GM11168 (cell line): ENCODE measurements around the gene RBM47.
"Not testable (repeated sequence)": the region's sequence is repeated elsewhere in the genome, so short reads cannot be mapped to it uniquely, and the experiment has no call there.

ENCODE experiments used
- in situ Hi-C: fragments of 300-500 bp; cut with MboI; formaldehyde crosslinking; loops from one replicate; pipeline ENCODE4 v1.12.0; 2022; ENCODE audit warnings: low sequenced_read_pairs; ENCODE audit not compliant: unreplicated experiment

Gene RBM47

DNA sequence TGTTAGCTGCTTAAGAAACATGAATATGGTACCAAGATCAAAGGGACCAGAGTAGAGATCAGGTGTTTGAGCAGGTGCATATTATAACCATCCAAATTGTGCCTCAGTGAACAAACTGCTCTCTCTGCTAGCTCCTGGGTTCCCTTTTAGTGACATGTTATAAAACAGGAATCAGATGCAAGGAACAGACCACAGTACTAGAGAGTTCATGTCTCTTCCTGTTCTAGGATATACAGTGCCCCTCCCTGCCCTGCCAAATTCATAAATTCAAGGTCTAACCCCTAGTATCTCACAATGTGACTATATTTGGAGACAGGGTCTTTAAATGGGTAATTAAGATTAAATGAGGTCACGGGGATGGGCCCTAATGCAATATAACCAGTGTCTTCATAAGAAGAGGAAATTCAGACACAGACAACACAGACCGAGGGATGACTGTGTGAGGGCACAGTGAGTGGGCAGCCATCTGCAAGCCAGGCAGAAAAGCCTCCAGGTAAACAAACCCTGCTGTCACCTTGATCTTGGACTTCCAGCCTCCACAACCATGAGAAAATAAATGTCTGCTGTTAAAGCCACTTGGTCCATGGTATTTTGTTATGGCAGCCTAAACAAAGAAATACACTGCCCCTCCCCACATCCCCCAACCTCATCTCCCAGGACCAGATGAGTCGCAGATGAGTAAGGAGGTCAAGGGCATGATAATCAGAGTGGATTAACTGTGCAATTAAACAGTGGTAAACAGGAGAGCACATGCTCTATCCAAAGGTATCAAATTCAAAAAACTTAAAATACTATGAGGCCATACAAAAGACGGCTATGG lies 82.5 kb downstream of the RBM47 start:
- in situ Hi-C loops: no loop called here

DNA sequence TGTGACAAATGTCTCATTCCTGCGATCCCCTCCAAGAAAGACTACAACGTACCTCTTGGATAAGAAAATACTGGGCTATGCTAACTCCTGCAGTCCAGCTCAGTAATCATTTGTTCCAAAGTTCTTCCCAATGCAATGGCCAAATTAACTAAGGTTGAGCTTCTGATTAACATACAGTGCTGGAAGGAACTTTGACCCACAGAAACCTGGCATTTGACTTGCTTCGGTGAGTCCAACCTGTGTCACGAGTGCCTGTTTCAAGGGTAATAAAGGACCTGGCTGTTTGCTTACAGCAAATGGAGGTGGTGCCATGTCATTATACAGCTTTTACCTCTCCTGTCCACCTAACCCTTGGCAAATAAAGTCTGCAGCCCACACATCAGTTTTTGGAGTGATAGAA lies 83.2 kb downstream of the RBM47 start:
- in situ Hi-C loops: no loop called here

DNA sequence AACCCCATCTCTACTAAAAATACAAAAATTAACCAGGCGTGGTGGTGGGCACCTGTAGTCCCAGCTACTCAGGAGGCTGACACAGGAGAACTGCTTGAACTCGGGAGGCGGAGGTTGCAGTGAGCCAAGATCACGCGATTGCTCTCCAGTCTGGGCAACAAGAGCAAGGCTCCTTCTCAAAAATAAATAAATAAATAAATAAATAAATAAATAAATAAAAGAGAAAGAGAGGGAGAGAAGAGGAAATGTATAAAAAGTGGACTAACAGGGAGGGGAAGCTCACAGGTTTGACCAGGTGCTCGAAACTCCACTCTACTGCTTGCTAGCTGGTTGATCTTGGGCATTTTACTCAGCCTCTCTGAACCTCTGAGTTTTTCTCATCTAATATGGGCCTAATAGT lies 84.2 kb downstream of the RBM47 start:
- in situ Hi-C loops: not testable (repeated sequence)

DNA sequence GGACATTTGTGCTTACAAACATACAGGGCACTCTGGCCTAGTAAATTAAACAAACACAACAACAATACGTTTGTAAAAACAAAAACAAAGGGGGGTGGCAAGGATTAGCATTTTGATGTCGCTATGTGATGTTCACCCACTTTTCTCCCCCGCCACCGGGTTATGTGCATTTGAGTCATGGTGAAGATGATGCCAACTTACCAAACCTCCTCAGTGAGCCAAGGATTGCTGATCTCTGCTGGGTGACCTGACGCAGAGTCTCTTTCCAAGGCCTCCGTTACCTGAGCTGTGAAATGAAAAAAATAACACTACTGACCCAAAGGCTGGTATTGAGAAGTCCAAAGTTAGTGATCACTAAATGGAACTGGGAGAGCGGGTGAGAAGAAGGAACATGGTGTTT lies 85.4 kb downstream of the RBM47 start:
- in situ Hi-C loops: no loop called here

DNA sequence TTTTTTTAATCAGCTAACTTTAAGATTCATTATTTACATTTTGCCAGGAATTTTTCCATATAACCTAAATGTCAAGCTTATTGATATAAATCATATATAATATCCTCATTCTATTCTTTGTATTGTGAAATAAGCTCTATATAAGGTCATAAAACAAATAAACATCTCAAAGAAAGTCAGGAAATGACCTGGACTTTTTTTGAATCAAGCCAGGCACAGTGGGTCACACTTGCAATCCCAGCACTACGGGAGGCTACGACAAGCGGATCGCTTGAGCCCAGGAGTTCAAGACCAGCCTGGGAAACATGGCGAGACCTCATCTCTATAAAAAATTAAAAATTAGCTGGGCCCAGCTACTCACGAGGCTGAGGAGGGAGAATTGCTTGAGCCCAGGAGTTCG lies 88.9 kb downstream of the RBM47 start:
- in situ Hi-C loops: no loop called here

DNA sequence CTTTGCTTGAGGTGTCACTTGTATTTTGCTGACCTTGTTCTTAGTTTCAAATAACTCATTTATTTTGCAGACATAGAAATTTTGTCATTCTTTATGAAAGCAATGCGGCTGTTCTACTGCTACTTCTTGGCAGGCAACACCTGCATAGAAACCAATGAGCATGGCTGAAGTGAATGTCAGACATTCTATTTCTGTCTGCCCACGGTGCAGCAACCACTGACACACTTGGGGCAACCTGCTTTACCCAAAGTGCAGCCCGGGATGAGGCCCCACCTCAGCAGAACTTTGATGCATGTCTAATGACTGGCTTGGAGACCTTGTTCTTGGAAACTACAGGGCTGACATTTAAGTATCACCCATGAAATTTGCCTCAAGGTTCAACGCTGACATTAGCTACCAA lies 93.6 kb downstream of the RBM47 start:
- in situ Hi-C loops: no loop called here

DNA sequence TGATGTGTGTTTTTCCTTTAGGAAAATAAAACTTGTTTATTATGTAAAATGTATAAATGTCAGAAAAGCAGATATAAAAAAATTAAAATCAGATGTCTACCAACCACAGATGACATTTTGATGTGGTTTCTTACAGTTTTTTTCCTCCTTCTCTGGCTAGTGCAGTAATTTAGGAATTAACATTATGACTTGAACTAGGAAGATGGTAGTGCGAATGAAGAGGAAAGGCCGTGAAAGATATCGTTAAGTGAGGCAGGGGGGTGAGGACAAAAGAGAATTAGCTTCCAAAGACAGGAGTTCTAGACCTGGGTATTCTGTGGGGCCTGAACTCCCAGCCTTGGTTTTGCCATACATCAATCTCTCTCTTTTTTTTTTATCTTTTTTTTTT lies 98.0 kb downstream of the RBM47 start:
- in situ Hi-C loops: no loop called here

DNA sequence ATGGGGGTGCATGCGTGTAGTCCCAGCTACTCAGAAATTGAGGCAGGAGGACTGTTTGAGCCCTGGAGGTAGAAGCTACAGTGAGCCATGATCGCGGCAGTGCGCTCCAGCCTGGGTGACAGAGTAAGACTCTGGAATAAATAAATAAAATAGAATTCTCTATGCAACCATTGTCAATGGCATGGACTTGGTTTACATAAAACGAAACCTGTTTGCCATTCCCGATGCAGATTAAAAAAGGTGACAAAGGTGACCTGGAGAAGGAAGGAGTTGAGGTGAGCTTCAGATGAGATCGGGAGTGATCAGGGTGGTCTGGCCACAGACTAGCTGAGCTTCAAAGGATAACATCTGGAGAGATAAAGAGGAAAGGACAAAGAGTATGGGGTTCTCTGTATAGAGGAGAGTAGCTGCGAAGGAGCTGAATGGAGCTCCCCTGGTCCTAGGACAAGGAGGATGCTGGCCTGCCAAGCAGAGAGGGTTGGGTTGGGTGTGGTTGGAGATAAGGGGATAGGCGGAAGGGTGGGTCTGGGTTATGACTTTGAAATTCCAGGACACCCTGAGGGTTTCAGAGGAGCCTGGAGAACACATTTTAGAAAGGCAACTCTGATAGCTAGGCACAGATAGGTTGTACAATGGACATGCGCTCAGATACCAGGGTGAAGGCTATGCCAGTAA lies 98.6 kb downstream of the RBM47 start:
- in situ Hi-C loops: no loop called here

DNA sequence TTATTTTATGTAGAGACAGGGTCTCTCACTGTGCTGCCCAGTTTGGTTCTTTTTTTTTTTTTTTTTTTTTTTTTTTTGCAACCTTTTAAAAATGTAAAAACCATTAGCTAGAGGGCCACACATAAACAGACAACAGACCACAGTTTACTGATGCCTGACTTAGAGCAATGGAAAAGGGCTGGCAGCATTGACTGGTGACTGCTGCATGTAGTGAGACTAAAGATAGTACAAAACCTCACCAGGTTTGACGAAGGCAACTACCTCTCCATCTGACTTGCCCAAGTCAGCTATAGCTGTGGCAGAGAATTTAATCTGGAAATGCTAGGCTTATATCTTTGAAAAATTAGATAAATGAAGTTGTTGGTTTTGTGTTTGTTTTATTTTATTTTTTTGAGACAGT lies 102.9 kb downstream of the RBM47 start:
- in situ Hi-C loops: no loop called here

DNA sequence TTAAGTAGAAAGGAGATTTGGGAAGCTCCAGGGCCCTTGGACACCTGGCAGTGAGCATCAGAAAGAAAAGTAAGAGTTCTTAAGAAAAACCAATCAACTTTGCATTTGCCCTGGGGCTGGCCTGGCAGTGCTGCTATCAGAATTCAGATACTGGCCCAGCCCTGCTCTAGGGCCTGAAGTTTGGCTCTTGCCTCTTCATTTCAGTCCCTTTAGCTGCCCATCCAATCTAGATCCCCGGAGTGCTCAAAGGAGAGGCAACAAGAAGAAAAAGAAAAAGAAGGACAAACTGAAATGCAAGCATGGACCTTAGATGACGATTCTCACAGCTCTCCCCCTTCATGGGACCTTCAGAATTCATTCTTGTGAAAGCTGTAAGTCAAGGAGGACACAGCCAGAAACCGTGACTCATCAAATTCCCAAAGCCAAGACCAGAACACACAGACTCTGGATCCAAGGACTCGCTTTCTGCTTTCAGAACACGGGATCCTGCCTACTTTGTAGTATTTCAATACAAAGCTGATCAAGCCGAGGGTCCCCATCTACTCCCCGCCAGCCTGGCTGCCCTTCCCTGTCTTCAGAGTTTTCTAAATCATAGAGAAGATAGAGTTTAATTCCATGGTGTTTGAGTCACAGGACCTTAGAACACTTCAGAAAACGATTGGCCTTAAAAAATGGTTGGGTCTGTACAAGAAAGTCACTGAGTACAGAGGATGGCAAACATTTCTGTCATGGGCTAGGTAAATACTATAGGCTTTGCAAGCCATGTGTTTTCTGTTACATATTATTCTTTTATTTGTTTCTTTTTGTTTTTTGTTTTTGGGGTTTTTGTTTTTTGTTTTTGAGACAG lies 103.7 kb downstream of the RBM47 start:
- in situ Hi-C loops: no loop called here

DNA sequence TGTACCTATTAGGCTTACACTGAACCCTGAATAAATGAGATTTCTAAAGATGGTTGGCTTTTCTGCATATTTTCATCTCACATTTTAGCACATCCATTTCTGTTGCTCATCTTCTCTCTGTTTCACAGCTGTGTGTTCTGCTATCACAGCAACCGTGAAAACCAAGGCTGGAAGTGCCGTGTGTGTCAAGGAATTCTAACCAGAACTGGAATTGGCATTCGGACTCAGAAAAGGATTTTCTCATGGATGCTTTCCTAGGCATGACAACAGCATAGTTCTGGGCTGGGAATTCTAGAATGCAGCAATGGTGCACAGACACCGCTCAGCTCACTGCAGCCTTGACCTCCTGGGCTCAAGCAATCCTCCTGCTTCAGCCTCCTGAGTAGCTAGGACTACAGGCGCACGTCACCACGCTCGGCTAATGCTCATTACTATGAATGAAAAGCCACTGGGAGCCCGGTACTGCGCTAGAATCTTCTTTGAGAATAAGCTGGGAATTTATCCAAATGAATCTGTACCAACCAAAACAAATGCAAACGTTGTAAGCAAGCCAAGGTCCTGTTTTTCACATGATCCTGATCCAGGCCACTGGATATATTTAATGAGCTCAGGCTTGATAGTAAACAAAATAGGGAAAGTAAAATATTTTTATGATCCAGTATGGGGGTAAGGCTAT lies 105.2 kb downstream of the RBM47 start:
- in situ Hi-C loops: no loop called here

DNA sequence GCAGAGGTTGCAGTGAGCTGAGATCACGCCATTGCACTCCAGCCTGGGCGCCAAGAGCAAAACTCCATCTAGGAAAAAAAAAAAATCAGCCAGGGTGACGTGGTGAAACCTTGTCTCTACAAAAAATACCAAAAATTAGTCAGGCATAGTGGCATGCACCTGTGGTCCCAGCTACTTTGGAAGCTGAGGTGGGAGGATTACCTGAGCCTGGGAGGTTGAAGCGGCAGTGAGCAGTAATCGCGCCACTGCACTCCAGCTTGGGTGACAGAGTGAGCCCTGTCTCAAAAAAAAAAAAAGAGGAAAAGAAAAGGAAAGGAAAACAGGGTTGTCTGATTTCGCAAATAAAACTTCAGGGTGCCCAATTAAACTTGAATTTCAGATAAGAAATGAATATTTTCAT lies 106.1 kb downstream of the RBM47 start:
- in situ Hi-C loops: no loop called here

DNA sequence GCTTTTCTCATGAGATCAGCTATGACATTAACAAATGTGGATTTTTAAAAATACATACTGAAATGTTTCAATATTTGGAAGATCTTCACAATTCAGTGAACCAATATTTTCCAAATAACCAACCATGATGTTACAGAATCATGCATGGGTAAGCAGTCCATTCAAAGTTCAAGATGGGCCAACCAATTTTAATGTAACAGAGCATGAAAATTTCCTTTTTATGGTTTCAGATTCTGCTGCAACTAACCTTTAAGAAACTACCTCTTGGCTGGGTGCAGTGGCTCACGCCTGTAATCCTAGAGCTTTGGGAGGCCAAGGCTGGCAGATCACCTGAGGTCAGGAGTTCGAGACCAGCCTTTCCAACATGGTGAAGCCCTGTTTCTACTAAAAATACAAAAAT lies 107.7 kb downstream of the RBM47 start:
- in situ Hi-C loops: no loop called here

DNA sequence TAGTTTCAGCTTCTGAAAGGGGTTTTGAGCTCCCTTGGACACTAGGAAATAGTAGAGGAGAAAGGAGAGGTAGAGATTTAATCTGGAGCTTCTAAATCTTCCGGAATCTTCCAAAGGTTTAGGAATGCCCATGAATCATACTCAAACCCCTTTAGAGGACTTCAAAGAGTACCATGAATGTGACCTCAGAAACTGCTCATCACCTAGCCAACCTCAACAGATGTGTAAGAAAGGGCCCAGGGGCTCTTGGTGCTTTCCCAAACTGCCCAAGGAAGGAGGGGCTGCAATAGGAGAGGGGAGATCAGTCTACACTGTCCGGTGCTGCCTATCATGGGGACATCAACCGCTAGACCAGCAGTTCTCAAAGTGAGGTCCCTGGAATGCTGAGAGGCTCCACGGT lies 109.1 kb downstream of the RBM47 start:
- in situ Hi-C loops: no loop called here

DNA sequence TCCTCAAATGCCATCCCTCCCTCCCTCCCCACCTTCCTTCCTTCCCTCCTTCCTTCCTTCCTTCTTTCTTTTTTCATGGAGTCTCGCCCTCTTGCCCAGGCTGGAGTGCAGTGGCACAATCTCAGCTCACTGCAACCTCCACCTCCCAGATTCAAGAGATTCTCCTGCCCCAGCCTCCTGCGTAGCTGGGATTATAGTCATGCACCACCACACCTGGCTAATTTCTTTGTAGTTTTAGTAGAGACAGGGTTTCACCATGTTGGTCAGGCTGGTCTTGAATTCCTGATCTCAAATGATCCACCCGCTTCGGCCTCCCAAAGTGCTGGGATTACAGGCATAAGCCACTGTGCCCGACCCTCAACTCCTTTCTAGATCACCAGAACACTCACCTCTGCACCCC lies 112.6 kb downstream of the RBM47 start:
- in situ Hi-C loops: not testable (repeated sequence)

DNA sequence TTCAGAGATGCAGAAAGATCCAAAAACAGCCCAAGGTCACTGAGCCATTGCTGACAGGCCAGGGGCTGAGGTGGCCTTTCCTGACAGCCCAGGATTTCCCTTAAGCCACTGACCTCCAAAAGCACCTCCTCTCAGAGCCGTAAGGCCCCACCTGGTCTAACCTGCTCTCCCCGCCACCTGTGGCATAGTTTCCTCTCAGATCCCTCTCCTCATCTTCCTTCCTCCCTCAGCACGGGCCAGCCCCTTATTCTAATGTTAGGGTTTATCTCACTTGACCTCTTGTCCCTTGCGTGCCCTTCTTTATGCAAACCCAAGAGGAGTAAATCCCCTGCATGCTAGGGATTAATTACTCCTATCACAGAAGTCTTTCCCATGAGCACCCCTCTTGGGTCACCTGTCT lies 113.0 kb downstream of the RBM47 start:
- in situ Hi-C loops: no loop called here

DNA sequence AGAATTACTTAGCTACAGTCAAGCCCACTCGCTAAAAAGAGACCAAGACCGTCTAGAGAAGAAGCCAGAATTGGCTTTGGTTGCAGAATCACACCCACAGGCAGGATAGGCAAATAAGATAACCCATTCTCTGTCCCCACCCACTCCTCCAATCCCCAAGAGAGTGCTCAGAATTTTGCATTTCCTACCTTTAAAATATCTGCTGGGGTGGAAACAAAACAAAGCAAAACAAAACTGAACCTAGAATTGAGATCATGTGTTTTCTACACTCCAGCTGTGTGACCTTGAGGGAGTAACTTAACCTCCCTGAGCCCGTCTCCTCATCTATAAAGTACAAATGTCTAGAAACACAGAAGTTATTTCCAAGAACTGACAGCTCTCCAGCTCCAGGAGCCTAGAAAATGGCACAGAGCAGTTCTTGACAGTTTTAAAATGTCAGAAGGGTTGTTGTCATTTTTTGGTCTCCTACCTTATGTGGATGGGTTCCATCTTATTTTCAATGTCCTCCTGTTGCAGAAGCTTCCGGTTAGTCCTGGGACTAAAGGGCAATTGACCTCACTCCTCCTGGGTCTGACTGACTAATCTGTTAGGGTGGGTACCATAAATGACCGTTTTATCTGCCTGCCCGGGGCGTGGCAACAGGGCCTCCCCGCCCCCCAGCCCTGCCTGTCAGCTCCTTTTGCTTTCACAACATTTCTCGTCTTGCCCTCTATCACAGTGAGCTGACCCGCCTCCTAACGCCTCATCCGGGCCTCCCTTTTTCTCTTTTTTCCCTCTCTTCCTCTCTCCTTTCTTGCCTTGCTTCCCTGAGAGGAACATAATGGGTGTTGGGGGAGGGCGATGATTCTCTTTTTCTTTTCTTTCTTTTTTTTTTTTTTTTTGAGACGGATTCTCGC lies 114.0 kb downstream of the RBM47 start:
- in situ Hi-C loops: no loop called here

DNA sequence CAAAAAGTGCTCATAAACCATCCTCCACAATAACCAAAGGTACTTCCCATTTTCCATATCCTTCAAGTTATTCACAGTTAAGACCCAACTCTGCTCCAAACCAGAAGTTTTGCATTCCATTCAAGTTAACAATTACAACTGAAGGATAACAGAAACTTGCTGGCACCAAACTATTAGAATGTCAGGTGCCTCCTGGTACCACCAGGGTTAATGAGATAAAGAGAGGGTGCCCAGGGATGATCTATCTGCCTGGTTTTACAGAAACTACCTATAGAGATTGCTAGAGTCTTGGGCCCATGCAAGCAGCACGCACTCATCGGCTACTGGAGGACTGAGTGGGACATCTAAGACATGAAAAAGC lies 114.6 kb downstream of the RBM47 start:
- in situ Hi-C loops: no loop called here

DNA sequence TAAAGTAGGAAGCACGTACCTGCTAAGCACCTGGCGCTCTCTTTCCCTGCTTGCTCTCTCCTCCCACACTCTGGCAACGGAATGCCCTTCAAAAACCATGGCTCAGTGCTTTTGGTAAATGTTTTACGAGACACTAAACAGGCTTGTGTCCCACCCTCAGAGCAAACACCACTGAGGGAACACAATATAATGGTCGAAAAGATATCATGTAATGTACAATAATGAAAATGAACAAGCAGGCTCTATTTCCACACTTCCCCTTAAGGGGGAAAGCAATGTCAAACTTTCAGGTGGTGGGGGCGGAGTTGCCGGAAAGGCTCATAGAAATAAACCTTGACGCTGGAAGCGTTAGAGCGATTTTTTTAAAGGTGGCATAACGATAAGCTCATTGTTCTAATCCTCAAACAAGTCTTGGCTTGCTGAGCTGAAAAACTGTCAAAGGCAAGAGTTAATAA lies 115.1 kb downstream of the RBM47 start:
- in situ Hi-C loops: no loop called here
